Stimulated activated CD8-positive, alpha-beta memory T cell treated with anti-CD3 and anti-CD28 coated beads, Interleukin-7, amount 100 ng/mL, for 24 hours (primary cell): ENCODE results near the gene NSL1.
"Not testable (repeated sequence)": the region's sequence is repeated elsewhere in the genome, so short reads cannot be mapped to it uniquely, and the experiment has no call there.

Source experiments
- DNase-seq: peaks from one replicate; pipeline ENCODE4 v3.0.0-alpha.2; 2020; ENCODE audit warnings: low read depth

NSL1 gene

GRCh38 chr1:212749821-212750535 is 41.6 kb downstream of the NSL1 start:
- DNase-seq, result no peak

- no peak for DNase-seq
Measured at GRCh38 chr1:212746546-212746945, 45.0 kb downstream of the NSL1 start.

- no peak for DNase-seq
Measured at GRCh38 chr1:212745303-212745702, 46.3 kb downstream of the NSL1 start.

GRCh38 chr1:212743901-212744475 is 47.6 kb downstream of the NSL1 start:
- no peak for DNase-seq

GRCh38 chr1:212738330-212738729 is 53.2 kb downstream of the NSL1 start:
- no peak for DNase-seq

- DNase-seq, result no peak
Measured at GRCh38 chr1:212737559-212737958, 54.0 kb downstream of the NSL1 start.

GRCh38 chr1:212733109-212733508 is 58.5 kb downstream of the NSL1 start:
- no peak for DNase-seq

- no peak for DNase-seq
Measured at GRCh38 chr1:212731630-212732029, 59.9 kb downstream of the NSL1 start.

GRCh38 chr1:212728606-212729005 is 63.0 kb downstream of the NSL1 start:
- no peak for DNase-seq

- no peak for DNase-seq
Measured at GRCh38 chr1:212727386-212728181, 64.0 kb downstream of the NSL1 start.

- not testable (repeated sequence) for DNase-seq
Measured at GRCh38 chr1:212724679-212725078, 66.9 kb downstream of the NSL1 start.

- no peak for DNase-seq
Measured at GRCh38 chr1:212722270-212722957, 69.2 kb downstream of the NSL1 start.

GRCh38 chr1:212721388-212722247 is 70.0 kb downstream of the NSL1 start:
- DNase-seq, result no peak

- DNase-seq, result no peak
Measured at GRCh38 chr1:212719633-212720032, 71.9 kb downstream of the NSL1 start.

- no peak for DNase-seq
Measured at GRCh38 chr1:212718499-212718898, 73.1 kb downstream of the NSL1 start.

- no peak for DNase-seq
Measured at GRCh38 chr1:212716161-212716560, 75.4 kb downstream of the NSL1 start.

- no peak for DNase-seq
Measured at GRCh38 chr1:212713465-212714136, 78.0 kb downstream of the NSL1 start.

- no peak for DNase-seq
Measured at GRCh38 chr1:212712451-212713303, 78.9 kb downstream of the NSL1 start.

GRCh38 chr1:212711974-212712373 is 79.6 kb downstream of the NSL1 start:
- not testable (repeated sequence) for DNase-seq

GRCh38 chr1:212710566-212710965 is 81.0 kb downstream of the NSL1 start:
- no peak for DNase-seq
